Measurements from ENCODE around the gene MYO3B.

Gene MYO3B

DNA sequence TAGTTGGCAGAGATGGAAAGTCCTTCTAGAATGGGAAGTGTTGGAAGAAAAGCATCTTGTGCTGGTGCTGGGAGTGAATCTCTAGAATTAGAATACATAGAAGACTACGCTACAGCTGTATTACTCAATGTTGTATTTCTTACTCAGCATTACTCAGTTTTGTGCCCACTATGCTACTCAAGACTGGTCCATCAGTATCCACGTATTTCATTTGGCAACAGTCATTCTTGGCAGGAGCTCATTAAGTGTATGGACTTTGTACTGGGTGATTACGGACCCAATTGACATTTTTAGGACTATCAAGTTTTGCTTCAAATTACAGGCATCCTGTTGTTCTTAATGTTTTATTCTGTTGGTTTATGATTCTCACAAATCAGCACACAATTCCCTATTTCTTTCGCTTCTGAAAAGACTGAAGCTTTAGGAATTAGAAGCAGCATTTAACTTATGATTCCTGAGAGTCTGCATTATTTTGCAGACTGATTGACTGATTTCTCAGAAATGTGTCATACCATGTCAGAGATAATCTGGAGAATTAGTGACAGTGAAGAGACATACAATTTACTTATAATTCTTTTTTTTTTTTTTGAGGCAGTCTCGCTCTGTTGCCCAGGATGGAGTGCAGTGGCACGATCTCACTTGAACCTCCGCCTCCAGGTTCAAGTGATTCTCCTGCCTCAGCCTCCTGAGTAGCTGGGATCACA, 136.9 kb downstream of the MYO3B start:
- H2AFZ ChIP-seq (ENCODE audit: low read length), result no peak overlapping the region
- TF ChIP-seq EZH2phosphoT487 (IDR thresholded peaks at IDR 0.05; ENCODE audit: low read length) (no peak), EZH2 (optimal IDR thresholded peaks at IDR 0.05; ENCODE audit: low read depth, low read length) (no peak)
- TF ChIP-seq, protein P1, sequence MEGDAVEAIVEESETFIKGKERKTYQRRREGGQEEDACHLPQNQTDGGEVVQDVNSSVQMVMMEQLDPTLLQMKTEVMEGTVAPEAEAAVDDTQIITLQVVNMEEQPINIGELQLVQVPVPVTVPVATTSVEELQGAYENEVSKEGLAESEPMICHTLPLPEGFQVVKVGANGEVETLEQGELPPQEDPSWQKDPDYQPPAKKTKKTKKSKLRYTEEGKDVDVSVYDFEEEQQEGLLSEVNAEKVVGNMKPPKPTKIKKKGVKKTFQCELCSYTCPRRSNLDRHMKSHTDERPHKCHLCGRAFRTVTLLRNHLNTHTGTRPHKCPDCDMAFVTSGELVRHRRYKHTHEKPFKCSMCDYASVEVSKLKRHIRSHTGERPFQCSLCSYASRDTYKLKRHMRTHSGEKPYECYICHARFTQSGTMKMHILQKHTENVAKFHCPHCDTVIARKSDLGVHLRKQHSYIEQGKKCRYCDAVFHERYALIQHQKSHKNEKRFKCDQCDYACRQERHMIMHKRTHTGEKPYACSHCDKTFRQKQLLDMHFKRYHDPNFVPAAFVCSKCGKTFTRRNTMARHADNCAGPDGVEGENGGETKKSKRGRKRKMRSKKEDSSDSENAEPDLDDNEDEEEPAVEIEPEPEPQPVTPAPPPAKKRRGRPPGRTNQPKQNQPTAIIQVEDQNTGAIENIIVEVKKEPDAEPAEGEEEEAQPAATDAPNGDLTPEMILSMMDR (IDR thresholded peaks at IDR 0.05; ENCODE audit: low read length), result no peak
- H3K9me3 ChIP-seq (replicated peaks; ENCODE audit: insufficient read depth, low read length), result no peaks in the 10 kb centered on the region
- H3K9ac ChIP-seq (ENCODE audit: low read length), result no peak overlapping the region
- no peaks in the 10 kb centered on the region for H3K27me3 ChIP-seq (replicated peaks; ENCODE audit: insufficient read depth, low read length)
- H3K4me3 ChIP-seq (ENCODE audit: low read length), result no peak overlapping the region
- no peak overlapping the region for H3K4me2 ChIP-seq (ENCODE audit: low read depth, low read length)
- H3K27ac ChIP-seq (ENCODE audit: low read length), result no peak overlapping the region
- H3K4me1 ChIP-seq (ENCODE audit: low read length), result peaks cover 10% of the 10 kb centered on the region; the same call in 1 of the 2 replicates
- DNase-seq, result no peak
- no peaks in the 10 kb centered on the region for H3K79me2 ChIP-seq (ENCODE audit: low read length)
- H4K20me1 ChIP-seq (ENCODE audit: insufficient read depth, low read length), result no peaks in the 10 kb centered on the region
- no peaks in the 10 kb centered on the region for H3K9me2 ChIP-seq (replicated peaks; ENCODE audit: insufficient read depth, low read length)
- no peaks in the 10 kb centered on the region for H3F3A ChIP-seq (ENCODE audit: insufficient read depth, low read length)
- H3K36me3 ChIP-seq (replicated peaks; ENCODE audit: insufficient read depth, low read length), result no peaks in the 10 kb centered on the region

DNA sequence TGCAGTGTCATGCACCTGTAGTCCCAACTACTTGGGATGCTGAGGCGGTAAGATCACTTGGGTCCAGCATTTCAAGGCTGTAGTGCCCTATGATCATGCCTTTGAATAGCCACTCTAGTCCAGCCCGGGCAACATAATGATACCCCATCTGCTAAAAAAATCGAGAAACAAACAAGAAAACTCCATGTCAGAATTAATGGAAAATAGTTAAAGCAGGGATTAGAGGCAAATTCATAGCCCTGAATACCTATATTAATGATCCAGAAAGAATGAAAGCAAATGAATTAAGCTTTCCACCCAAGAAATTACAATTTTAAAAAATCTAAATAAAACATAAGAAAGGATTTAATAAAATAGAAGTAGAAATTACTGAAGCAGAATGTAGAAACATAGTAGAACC, 143.0 kb downstream of the MYO3B start:
- Histone ChIP-seq H3K4me1 (ENCODE audit: low read length) (no peaks in the 10 kb centered on the region), H3K27me3 (replicated peaks; ENCODE audit: insufficient read depth, low read length) (no peaks in the 10 kb centered on the region), H3K9ac (ENCODE audit: low read length) (no peak overlapping the region), H2AFZ (ENCODE audit: low read length) (no peak overlapping the region), H4K20me1 (ENCODE audit: insufficient read depth, low read length) (no peaks in the 10 kb centered on the region), H3K9me3 (replicated peaks; ENCODE audit: insufficient read depth, low read length) (no peaks in the 10 kb centered on the region), H3K4me3 (ENCODE audit: low read length) (no peak overlapping the region), H3K79me2 (ENCODE audit: low read length) (no peaks in the 10 kb centered on the region), H3K9me2 (replicated peaks; ENCODE audit: insufficient read depth, low read length) (no peaks in the 10 kb centered on the region), H3K36me3 (replicated peaks; ENCODE audit: insufficient read depth, low read length) (no peaks in the 10 kb centered on the region), H3F3A (ENCODE audit: insufficient read depth, low read length) (no peaks in the 10 kb centered on the region), H3K27ac (ENCODE audit: low read length) (no peak overlapping the region), H3K4me2 (ENCODE audit: low read depth, low read length) (no peak overlapping the region)
- DNase-seq, result no peak
- TF ChIP-seq EZH2 (optimal IDR thresholded peaks at IDR 0.05; ENCODE audit: low read depth, low read length) (no peak), EZH2phosphoT487 (IDR thresholded peaks at IDR 0.05; ENCODE audit: low read length) (no peak)
- TF ChIP-seq, protein P1 (IDR thresholded peaks at IDR 0.05; ENCODE audit: low read length), result no peak

DNA sequence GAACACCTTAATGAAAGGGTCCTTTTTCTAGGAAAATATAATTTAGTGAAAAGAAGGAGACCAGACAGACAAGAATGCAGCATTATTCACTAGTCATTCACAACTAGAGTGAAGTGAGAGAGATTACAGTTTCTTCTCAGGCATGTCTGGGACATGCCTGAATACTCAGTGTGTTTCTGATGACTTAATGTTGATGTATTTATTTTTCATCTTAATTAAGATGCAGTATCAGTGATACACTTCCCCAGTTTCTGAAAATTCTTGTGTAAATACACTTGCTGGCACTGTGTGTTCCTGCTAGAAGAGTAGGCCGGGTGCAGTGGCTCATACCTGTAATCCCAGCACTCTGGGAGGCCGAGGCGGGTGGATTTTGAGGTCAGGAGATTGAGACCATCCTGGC, 143.6 kb downstream of the MYO3B start:
- Histone ChIP-seq H3K4me3 (ENCODE audit: low read length) (no peak overlapping the region), H2AFZ (ENCODE audit: low read length) (no peak overlapping the region), H4K20me1 (ENCODE audit: insufficient read depth, low read length) (no peaks in the 10 kb centered on the region), H3K9me3 (replicated peaks; ENCODE audit: insufficient read depth, low read length) (no peaks in the 10 kb centered on the region), H3K9me2 (replicated peaks; ENCODE audit: insufficient read depth, low read length) (no peaks in the 10 kb centered on the region), H3K27ac (ENCODE audit: low read length) (no peak overlapping the region), H3K79me2 (ENCODE audit: low read length) (no peaks in the 10 kb centered on the region), H3K27me3 (replicated peaks; ENCODE audit: insufficient read depth, low read length) (no peaks in the 10 kb centered on the region), H3K4me2 (ENCODE audit: low read depth, low read length) (no peak overlapping the region), H3K36me3 (replicated peaks; ENCODE audit: insufficient read depth, low read length) (no peaks in the 10 kb centered on the region), H3K4me1 (ENCODE audit: low read length) (no peaks in the 10 kb centered on the region), H3K9ac (ENCODE audit: low read length) (no peak overlapping the region), H3F3A (ENCODE audit: insufficient read depth, low read length) (no peaks in the 10 kb centered on the region)
- DNase-seq, result no peak
- TF ChIP-seq, protein P1 (IDR thresholded peaks at IDR 0.05; ENCODE audit: low read length), result no peak
- TF ChIP-seq EZH2phosphoT487 (IDR thresholded peaks at IDR 0.05; ENCODE audit: low read length) (no peak), EZH2 (optimal IDR thresholded peaks at IDR 0.05; ENCODE audit: low read depth, low read length) (no peak)
